ENCODE data around the gene MDFIC2. TPM values are rescaled to one million over a fixed set of nuclear protein-coding genes. Genes with fewer than 3 reads are reported as not detected.

MDFIC2 gene
- total RNA-seq, 2 experiments from 2014 or later: not detected

- intact Hi-C loops (cut with micrococcal nuclease; ENCODE audit: unreplicated experiment): no loop called here
- Histone ChIP-seq H3K79me2 (ENCODE audit: insufficient read depth, low read depth, low read length) (no peaks in the 10 kb centered on the region), H3K9me3 (ENCODE audit: low read length) (no peaks in the 10 kb centered on the region), H3K4me2 (ENCODE audit: low read length) (no peak overlapping the region), H3K27ac (ENCODE audit: low read depth, low read length, poor library complexity, severe bottlenecking) (no peak overlapping the region), H2AFZ (ENCODE audit: low read length) (no peak overlapping the region), H3K9me2 (ENCODE audit: insufficient read depth, low read length) (no peaks in the 10 kb centered on the region), H3K36me3 (ENCODE audit: insufficient read depth, low read length) (no peaks in the 10 kb centered on the region), H4K20me1 (ENCODE audit: insufficient read depth, low read length) (no peaks in the 10 kb centered on the region), H3K4me3 (ENCODE audit: low read depth, low read length, poor library complexity, severe bottlenecking) (no peak overlapping the region), H3K4me1 (ENCODE audit: insufficient read depth, low read length, poor library complexity, severe bottlenecking) (no peaks in the 10 kb centered on the region)
- ChIA-PET CTCF (ENCODE audit: unreplicated experiment) (no interaction called here), POLR2A (no interaction called here)
- no TSS peak for BruUV-seq (replicated peaks)
- TF ChIP-seq, protein P1, sequence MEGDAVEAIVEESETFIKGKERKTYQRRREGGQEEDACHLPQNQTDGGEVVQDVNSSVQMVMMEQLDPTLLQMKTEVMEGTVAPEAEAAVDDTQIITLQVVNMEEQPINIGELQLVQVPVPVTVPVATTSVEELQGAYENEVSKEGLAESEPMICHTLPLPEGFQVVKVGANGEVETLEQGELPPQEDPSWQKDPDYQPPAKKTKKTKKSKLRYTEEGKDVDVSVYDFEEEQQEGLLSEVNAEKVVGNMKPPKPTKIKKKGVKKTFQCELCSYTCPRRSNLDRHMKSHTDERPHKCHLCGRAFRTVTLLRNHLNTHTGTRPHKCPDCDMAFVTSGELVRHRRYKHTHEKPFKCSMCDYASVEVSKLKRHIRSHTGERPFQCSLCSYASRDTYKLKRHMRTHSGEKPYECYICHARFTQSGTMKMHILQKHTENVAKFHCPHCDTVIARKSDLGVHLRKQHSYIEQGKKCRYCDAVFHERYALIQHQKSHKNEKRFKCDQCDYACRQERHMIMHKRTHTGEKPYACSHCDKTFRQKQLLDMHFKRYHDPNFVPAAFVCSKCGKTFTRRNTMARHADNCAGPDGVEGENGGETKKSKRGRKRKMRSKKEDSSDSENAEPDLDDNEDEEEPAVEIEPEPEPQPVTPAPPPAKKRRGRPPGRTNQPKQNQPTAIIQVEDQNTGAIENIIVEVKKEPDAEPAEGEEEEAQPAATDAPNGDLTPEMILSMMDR (conservative IDR thresholded peaks at IDR 0.05; ENCODE audit: low read length): no peak
- no peak for TF ChIP-seq EZH2phosphoT487 (IDR thresholded peaks at IDR 0.05; ENCODE audit: borderline replicate concordance, low read depth, low read length)
- no peak for DNase-seq (ENCODE audit: low spot score)
These were observed 155.6 kb downstream of the MDFIC2 start for GRCh38 chr3:70156808-70157207.

DNA sequence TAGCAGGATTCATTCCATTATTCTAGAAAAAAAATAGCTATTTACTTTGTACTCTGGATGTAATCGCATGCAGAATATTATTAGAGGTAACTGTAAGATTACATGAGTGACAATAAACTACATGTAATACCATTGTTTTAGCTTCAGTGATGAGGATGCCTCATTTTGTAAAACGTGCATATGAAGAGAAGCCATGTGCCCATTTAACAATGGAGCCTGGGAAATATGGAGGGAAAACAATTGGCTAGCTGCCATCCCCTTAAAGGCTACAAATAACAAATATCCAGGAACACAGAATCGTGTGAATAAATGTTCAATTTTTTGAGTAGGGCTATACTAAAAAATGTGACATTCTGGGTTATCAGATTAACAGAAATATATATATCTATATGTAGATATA is 161.8 kb downstream of the MDFIC2 start:
- TF ChIP-seq, protein P1 (conservative IDR thresholded peaks at IDR 0.05; ENCODE audit: low read length): no peak
- TF ChIP-seq EZH2phosphoT487 (IDR thresholded peaks at IDR 0.05; ENCODE audit: borderline replicate concordance, low read depth, low read length): no peak
- Histone ChIP-seq H3K4me2 (ENCODE audit: low read length) (no peak overlapping the region), H3K79me2 (ENCODE audit: insufficient read depth, low read depth, low read length) (no peaks in the 10 kb centered on the region), H3K4me1 (ENCODE audit: insufficient read depth, low read length, poor library complexity, severe bottlenecking) (no peaks in the 10 kb centered on the region), H3K9me3 (ENCODE audit: low read length) (no peaks in the 10 kb centered on the region), H2AFZ (ENCODE audit: low read length) (no peak overlapping the region), H4K20me1 (ENCODE audit: insufficient read depth, low read length) (no peaks in the 10 kb centered on the region), H3K9me2 (ENCODE audit: insufficient read depth, low read length) (no peaks in the 10 kb centered on the region), H3K4me3 (ENCODE audit: low read depth, low read length, poor library complexity, severe bottlenecking) (no peak overlapping the region), H3K27ac (ENCODE audit: low read depth, low read length, poor library complexity, severe bottlenecking) (no peak overlapping the region), H3K36me3 (ENCODE audit: insufficient read depth, low read length) (no peaks in the 10 kb centered on the region)
- intact Hi-C loops (cut with micrococcal nuclease; ENCODE audit: unreplicated experiment): no loop called here
- no TSS peak for BruUV-seq (replicated peaks)
- POLR2A ChIA-PET: interaction anchor here (0.8 kb wide), 1 partner anchor 12 kb away, joined by 3 read pairs; no protein-coding TSS in a partner anchor
- no peak for DNase-seq (ENCODE audit: low spot score)
- CTCF ChIA-PET (ENCODE audit: unreplicated experiment): no interaction called here

- no peaks in the 10 kb centered on the region for H3K4me1 ChIP-seq (ENCODE audit: insufficient read depth, low read length, poor library complexity, severe bottlenecking)
- H3K9me2 ChIP-seq (ENCODE audit: insufficient read depth, low read length): no peaks in the 10 kb centered on the region
- TF ChIP-seq EZH2phosphoT487 (IDR thresholded peaks at IDR 0.05; ENCODE audit: borderline replicate concordance, low read depth, low read length): no peak
- TF ChIP-seq, protein P1 (conservative IDR thresholded peaks at IDR 0.05; ENCODE audit: low read length): no peak
These were observed 162.6 kb downstream of the MDFIC2 start for GRCh38 chr3:70149714-70150400.

More at GRCh38 chr3:70149714-70150400, 162.6 kb downstream of the MDFIC2 start:
- BruUV-seq (replicated peaks): no TSS peak
- Histone ChIP-seq H3K79me2 (ENCODE audit: insufficient read depth, low read depth, low read length) (no peaks in the 10 kb centered on the region), H4K20me1 (ENCODE audit: insufficient read depth, low read length) (no peaks in the 10 kb centered on the region), H3K9me3 (ENCODE audit: low read length) (0 out of 2 replicates have a peak, but pooled peaks cover 6% of the 10 kb centered on the region), H3K4me2 (ENCODE audit: low read length) (no peak overlapping the region), H3K36me3 (ENCODE audit: insufficient read depth, low read length) (no peaks in the 10 kb centered on the region), H3K4me3 (ENCODE audit: low read depth, low read length, poor library complexity, severe bottlenecking) (no peak overlapping the region), H3K27ac (ENCODE audit: low read depth, low read length, poor library complexity, severe bottlenecking) (no peak overlapping the region), H2AFZ (ENCODE audit: low read length) (no peak overlapping the region)
- ChIA-PET CTCF (ENCODE audit: unreplicated experiment) (no interaction called here), POLR2A (interaction anchor here (0.7 to 0.8 kb wide), 2 partner anchors 11 to 17 kb away, joined by 3 read pairs; no protein-coding TSS in a partner anchor)
- intact Hi-C loops (cut with micrococcal nuclease; ENCODE audit: unreplicated experiment): no loop called here
- no peak for DNase-seq (ENCODE audit: low spot score)

All from OCI-LY7 (cell line).